Stimulated activated CD4-positive, alpha-beta T cell treated with anti-CD3 and anti-CD28 coated beads, TNF-alpha, amount 100 ng/mL, for 48 hours (primary cell): ENCODE results near the gene GAS2L1.

Experiments
- DNase-seq, 3 donors: peaks; one replicate each; pipeline ENCODE4 v3.0.0-alpha.2; 2020; ENCODE audit warnings: low read depth in 3 of 3

The GAS2L1 gene

GRCh38 chr22:29275819-29276565, 30.5 kb upstream of the GAS2L1 start:
- DNase-seq: no peak

GRCh38 chr22:29277927-29278326, 28.5 kb upstream of the GAS2L1 start:
- no peak for DNase-seq

GRCh38 chr22:29284196-29284595, 22.3 kb upstream of the GAS2L1 start:
- no peak for DNase-seq

DNA sequence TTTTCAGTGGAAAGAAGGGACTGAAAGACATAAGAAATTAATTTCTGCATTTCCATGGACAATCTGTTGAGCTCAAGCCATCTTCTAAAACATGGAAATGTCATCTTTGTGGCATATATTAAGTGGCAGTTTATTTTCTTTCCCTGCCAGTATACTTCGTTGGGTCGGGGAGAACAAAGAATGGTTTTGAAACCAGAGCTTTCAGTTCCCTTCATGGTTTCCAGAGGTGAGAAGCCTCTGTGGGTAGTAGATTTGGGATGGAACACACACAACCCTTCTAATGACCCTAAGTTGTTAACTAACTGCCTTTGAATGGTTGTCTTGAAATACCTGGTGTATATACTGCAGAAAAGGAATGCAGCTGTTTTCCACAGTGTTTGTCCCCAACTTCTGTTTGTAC, 17.6 kb upstream of the GAS2L1 start:
- no peak for DNase-seq

GRCh38 chr22:29290061-29290460, 16.4 kb upstream of the GAS2L1 start:
- DNase-seq: no peak

- no peak for DNase-seq
Observed at GRCh38 chr22:29291215-29291614, 15.2 kb upstream of the GAS2L1 start.

- no peak for DNase-seq
Observed at GRCh38 chr22:29292379-29292778, 14.1 kb upstream of the GAS2L1 start.

GRCh38 chr22:29298641-29299040, 7.8 kb upstream of the GAS2L1 start:
- no peak for DNase-seq

- no peak for DNase-seq
Observed at GRCh38 chr22:29299136-29299900, 7.1 kb upstream of the GAS2L1 start.

- no peak for DNase-seq
Observed at GRCh38 chr22:29300467-29300806, 6.0 kb upstream of the GAS2L1 start.

- no peak for DNase-seq
Observed at GRCh38 chr22:29300807-29301601, 5.4 kb upstream of the GAS2L1 start.

DNA sequence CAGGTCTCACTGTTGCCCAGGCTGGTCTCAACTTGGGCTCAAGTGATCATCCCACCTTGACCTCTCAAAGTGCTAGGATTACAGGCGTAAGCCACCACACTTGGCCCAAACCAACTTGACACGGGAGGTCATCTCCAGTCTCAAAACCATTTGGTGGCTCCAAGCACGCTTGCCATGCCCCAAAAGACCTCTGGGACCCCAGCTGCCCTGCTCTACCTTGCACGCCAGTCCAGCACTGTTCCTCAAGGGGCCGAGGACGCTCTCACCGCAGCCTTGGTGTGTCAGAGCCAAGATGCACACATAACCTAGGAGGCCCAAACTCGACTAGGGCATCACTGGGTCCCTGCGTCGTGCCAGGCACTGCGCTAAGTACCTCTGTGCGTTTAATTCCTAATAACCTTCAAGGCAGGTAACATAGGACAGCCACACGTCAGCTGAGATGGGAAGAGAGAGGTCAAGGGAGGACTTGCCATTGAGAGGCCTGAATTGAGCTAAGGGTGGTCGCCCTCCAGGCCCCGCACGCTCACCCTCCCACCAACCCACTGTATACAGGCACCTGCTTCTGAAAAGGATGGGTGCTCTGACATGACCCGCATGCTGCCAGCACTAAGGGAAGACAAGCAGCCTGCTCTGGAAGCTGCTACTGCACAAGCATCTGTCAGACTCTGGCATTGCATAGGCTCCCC, 4.6 kb upstream of the GAS2L1 start:
- no peak for DNase-seq

DNA sequence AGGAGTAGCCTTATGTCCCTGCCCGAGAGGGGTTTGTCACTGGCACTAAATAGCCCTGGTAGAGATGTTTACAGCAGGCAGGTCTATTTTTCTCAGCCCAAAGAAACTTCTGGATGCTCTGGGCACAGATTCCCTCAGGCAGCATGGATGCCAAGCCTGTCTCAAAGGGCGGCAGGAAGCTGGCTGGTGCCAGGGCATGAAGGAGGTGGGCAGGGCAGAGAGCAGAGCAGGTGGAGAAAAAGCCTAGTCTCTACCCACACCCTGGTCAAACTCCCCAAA, 4.1 kb upstream of the GAS2L1 start:
- no peak for DNase-seq

GRCh38 chr22:29302681-29303465, 3.6 kb upstream of the GAS2L1 start:
- DNase-seq: no peak

- no peak for DNase-seq
Observed at GRCh38 chr22:29305836-29306174, 645 bp upstream of the GAS2L1 start.

DNA sequence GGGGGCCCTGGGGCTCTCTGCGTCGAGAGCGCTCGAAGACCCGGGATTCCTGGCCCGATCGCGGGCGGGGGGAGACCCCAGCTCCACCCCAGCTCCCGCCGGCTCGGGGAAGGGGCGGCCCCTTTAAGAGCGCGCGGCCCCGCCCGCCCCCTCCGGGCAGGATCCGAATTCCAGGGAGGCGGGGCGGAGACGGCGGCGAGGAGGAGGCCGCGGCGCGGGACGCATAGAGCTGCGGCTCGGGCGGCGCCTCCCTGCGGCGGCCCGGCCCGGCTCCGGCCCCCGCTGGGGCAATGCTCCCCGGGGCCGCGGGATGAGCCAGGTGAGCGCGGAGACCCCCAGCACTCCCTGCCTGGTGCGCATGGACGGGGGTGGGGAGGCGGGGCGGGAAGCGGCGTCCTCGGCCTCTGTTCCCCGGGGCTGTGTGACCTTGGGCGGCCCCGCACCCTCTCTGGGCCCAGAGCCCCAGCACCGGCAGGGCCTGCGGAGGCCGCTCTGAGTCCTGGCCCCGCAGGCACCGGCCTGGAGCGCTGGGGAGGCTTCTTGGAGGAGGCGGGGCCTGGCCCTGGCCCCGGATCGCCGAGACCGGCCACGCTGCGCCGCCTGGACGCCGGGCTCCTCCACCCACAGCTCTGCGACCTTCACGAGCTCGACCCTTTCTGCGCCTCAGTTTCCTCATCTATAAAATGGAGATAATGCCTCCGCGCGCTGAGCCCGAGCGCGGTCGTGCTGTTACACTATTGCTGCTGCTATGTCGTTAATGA, 565 bp downstream of the GAS2L1 start:
- DNase-seq: no peak

DNA sequence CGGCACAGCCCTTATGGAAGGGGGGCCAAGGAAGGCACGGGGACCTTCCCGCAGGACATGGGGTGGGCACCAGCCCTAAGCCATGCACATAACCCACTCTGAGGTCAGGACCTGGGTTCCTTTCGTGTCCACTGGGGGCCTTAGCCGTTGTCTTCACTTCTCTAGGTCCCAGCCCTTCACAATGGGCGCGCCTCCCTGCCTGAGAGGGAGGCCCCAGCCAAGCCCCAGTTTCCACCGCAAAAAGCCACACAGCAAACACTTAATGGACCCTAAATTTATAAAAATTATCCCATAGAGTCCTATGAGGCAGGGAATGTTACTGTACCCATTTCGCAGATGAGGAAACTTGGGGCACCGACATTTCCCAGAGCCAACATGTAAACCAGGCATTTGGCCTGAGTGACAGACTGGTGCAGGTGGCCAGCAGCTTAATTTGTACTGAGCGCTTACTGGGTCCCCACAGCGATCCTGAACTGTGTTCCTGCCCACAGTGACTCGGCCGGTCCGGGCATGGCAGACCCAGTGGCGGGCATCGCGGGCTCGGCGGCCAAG, 1.2 kb downstream of the GAS2L1 start:
- DNase-seq: no peak

- no peak for DNase-seq
Observed at GRCh38 chr22:29308148-29308790, 1.8 kb downstream of the GAS2L1 start.

- DNase-seq: no peak
Observed at GRCh38 chr22:29308791-29309262, 2.4 kb downstream of the GAS2L1 start.
